Hematopoietic multipotent progenitor cell treated with erythropoietin and hydrocortisone succinate and interleukin-3 and kit ligand, for 15 days (in vitro differentiated cells): ENCODE results near the gene GNG3.
"Not testable (repeated sequence)": the region's sequence is repeated elsewhere in the genome, so short reads cannot be mapped to it uniquely, and the experiment has no call there.

ENCODE experiments used
- DNase-seq: peaks from one replicate; pipeline ENCODE4 v3.0.0-alpha.2; 2015; ENCODE audit warnings: low spot score

Gene GNG3

DNA sequence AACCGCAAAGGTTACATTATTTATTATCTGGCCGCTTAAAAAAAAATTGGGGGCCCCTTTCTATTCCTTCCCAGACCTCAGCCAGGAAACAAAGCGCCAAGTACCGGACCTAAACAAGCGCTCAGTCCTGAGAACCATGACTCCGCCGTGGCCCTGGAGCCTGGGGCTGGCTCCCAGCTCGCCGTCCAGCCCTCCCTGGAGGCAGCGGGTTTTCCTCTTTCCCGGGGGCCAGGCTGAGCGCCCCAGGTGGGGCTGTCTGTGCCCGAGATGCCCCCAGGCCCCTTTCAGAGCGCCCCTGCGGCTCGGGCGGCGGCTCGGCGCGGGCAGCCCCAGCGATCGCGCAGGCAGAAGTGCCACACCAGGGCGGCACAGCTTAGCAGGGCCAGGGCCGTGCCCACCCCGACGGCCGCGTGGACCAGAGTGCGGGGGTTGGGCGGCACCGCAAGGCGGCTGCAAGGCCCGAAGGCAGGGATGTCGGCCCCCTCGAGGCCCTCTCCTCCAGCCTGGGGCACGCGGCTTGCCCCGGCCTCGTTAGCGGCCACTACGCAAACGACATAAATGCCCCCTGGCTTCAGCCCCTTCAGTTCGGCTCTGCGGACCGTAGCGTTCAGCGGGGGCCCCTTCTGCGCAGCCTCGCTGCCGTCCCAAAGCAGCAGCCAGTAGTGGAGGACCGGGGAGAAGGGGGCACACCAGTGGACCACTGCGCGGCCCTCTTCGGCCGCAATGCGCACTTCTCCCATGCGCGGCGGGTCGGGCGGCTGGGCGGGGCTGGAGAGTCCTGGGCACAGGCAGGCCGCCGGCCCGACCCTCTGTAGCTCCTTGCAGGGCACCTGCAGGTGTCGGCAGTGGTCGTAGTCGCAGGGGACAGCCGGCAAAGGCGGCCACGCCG, 19.7 kb upstream of the GNG3 start:
- no peak for DNase-seq

DNA sequence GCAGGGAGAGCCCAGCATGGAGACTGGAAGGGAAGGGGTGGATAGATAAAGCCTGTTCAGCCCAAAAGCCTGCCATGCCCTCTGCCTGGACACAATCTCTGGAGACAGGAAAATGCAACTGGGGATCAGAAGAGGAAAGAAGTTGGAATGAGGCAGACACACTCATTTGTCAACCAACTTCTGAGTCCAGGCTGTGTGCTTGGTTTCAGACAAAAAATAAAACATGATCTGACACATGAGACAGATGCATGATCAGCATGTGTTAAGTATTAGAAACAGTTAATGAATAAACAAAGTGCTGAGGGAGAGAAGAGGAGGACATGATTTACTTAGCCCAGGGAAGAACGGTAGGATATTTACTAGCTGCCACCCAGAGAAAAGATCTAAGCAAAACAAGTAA, 19.0 kb upstream of the GNG3 start:
- no peak for DNase-seq

DNA sequence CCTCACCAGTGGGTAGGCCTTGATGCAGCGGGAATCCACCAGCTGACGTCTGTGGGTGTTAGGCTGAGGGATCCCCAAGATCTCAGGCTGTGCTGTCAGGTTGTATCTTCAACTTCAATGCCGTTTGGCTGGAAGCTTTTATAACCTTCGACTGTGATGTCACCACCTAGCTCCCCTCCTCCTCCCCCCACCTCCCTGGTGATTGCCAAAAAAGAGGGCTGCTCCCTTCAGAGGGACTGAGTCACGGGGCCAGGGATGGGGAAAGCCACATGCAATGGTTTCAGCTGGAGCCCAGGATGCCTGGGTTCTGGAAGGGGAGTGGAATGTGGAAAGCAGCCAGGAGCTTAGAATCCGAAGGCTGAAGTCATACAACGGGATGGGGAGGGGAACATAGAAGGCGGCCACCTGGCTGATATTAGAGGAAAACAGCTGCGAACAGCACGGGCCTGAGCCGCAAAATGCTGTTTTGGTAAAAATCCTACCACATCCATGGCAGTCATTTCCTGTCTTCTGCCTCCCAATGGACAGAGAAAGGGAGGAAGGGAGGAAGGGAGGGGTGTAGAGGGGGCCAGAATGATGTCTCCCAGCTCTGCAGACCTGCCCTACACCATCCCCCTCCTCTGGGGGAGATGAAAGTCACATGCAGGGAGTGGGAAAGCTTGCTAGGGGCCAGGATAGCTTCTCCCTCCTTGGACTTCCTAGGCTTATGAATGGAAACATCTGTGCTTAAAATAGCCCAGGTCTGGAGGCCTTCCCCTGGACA, 17.9 kb upstream of the GNG3 start, which contains the start of gene LRRN4CL:
LRRN4CL (minus strand) TSS at position 110 of the 763 bp plus-strand sequence. CDS start 1,022 bp downstream, outside the sequence.
- DNase-seq, result no peak

DNA sequence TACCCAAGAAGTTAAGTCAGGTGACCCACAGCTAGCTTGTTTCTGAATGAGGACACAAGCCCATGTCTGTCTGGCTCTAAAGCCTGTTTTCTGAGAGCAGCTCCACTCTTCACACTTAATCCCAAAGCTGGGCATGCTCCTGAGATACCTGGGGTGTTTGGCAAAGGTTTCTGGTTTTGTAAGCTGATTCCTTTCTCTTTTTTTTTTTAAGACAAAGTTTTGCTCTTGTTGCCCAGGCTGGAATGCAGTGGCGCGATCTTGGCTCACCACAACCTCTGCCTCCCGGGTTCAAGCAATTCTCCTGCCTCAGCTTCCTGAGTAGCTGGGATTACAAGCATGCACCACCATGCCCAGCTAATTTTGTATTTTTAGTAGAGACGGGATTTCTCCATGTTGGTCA, 13.9 kb upstream of the GNG3 start:
- not testable (repeated sequence) for DNase-seq

DNA sequence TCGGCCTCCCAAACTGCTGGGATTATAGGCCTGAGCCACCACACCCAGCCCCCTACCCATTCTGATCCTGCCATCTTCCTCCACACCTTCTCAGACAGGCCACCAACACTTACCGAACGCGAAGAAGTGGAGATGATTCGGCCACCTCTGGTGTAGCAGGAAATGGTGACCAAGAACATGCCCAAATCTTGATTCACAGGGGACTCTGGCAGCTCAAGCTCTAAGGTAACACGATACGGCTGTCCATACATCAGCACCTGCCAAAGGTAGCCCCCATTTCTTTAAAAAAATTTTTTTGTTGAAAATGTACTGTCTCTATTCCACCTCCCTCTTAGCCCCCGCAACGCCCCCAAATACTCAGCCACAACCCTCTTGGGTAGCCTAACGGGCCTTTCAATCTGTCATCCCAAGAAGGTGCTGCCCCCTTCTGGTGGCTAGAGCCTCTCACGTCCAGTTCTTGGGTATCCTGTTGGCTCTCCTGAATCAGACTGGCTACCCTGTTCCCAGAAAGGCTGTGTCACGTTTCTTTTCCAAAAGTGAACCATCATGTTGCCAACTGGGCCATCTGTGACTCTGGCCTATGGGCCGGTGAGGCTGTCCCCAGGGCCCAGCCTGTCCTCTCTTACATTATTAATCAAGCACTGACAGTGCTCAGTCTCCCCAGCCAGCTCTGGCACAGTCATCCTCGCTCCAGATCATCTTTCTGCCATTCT, 12.9 kb upstream of the GNG3 start:
- DNase-seq, result peak; percentile 89

DNA sequence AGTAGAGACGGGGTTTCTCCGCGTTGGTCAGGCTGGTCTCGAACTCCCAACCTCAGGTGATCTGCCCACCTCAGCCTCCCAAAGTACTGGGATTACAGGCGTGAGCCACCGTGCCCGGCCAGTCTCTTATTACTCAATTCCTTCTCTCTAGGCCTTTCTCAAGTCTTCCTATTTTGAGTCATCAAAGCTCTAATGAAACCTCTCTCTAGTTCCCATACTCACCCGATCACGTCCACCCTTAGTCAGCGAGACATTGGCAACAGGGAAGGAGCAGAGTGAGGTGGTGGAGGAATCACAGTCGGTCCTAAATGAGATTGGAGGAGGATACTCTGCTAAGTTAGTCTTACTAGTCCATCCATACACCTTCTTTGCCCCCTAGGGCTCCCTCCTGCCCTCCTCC, 5.2 kb upstream of the GNG3 start:
- DNase-seq, result no peak

DNA sequence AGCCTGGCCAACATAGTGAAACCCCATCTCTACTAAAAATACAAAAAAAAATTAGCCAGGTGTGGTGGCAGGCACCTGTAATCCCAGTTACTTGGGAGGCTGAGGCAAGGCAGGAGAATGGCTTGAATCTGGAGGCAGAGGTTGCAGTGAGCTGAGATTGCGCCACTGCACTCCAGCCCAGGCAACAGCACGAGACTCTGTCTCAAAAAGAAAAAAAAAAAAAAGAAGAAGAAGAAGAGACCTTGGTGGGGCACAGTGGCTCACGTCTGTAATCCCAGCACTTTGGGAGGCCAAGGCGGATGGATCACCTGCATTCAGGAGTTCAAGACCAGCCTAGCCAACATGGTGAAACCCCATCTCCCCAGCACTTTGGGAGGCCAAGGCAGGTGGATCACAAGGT, 3.6 kb upstream of the GNG3 start:
- not testable (repeated sequence) for DNase-seq

DNA sequence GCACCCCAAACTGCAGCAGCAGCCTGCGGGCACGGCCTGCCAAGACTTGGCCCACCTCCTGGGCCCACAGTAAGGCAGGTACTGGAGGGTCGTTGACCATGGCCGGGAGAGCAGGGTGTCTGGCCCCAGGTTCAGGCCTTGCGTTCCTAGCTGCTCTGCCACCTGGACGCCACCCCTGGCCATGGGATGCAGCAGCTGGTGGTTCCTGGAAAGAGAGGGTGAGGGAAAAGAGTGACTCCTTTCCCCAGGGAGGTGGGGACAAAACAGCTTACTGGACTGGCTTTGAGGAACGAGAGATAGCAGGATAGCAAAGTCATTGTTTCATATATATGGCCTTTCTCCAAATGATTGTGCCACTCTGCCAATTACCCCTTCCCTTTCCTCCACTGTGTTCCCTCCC, 2.1 kb upstream of the GNG3 start:
- DNase-seq, result no peak

DNA sequence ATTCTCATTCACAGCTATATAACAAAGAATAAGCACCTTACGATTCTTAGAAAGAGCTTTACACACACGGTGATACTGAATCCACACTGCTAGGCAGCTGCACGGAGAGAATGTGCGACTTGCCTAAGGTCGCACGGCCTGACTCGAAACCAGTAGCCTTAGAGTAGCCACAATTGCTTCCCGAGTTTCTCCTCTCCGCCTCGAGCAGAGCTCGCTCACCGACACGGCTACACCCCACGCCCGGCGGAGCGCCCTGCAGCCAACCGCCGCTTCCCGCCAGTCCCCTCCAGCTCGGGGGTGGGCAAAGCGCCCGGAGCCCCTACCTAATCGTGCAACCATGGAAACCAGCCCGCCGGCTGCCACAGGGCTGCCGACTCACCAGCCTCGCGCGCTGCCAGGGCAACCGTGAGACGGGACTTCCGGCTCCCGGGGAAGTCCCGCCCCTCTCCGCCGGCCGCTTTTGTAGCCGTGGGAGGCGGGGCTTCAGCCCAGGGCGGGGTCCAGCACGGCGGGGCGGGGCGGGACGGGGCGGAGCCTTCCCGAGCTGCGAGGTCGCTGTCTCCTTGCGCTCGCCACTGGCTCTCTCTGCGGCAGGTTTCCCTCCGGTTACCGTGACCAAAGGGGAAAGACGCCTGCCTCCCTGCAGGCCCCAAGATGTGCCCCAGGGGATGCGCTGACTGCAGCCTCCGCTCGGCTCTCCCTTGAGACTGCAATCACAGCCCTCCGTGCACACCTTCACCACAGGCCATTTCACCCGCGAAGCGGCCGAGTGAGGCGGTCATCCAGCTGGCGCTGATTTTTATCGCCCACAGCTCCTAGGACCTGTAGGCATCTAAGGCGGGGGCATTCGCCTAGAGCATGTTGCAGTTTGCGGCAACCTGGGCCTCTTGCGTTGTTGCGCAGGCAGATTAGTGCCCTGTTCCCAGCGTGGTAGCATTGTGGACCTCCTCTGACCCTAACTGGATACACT, 1.3 kb upstream of the GNG3 start:
- DNase-seq, result peak; percentile 96

DNA sequence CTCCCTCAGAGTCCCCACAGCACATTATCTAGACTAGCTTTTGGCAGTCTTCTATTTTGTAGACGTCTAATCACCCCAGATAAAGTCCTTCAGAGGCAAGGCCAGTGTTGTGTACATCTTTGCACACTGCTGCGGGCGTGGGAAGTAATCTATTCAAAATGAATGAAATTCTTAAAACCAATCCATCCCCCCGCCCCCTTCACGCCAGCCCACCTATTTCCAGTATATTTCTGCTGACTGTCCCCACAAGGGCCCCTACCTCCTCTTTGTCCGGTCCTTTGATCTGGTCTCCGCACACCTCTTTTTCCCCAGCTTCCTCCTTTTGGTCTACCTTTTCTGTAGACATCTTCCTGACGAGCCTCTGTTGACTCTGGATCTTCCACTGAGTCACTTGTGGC, 627 bp upstream of the GNG3 start:
- no peak for DNase-seq

DNA sequence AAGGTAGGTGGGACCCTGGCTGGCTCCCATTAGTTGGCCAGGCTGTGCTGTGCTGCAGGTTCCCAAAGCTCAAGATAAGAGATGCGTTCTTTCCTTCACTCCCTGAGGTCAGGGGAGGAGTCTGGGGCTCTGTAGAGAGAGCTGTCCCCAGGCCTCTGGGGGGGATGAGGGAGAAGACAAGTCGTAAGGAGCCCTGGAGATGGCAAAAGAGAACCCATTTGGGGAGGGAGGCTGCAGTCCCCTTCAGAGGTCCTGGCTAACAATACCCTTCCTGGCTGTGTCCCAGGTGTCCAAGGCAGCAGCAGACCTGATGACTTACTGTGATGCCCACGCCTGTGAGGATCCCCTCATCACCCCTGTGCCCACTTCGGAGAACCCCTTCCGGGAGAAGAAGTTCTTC, 916 bp downstream of the GNG3 start:
- peak; percentile 65 for DNase-seq

DNA sequence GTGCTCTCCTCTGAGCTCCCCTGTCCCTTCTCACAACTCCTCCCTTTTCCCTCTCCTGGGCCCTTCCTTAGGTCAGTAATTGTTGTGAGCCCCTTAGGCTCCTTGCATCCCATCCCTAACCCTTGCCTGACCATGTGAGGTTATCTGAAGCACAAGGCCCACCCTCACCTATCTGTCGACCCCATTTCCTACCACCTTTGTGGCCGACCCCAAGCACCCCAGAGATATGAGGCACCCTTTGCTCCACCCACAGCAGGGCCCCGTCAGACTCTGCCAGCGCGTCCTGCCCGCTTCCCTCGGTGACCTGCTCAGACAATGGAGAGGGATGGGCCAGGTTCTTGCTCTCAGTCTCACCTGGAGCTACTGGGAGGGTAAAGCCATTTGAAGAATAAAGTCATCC, 1.3 kb downstream of the GNG3 start:
- peak; percentile 53 for DNase-seq

DNA sequence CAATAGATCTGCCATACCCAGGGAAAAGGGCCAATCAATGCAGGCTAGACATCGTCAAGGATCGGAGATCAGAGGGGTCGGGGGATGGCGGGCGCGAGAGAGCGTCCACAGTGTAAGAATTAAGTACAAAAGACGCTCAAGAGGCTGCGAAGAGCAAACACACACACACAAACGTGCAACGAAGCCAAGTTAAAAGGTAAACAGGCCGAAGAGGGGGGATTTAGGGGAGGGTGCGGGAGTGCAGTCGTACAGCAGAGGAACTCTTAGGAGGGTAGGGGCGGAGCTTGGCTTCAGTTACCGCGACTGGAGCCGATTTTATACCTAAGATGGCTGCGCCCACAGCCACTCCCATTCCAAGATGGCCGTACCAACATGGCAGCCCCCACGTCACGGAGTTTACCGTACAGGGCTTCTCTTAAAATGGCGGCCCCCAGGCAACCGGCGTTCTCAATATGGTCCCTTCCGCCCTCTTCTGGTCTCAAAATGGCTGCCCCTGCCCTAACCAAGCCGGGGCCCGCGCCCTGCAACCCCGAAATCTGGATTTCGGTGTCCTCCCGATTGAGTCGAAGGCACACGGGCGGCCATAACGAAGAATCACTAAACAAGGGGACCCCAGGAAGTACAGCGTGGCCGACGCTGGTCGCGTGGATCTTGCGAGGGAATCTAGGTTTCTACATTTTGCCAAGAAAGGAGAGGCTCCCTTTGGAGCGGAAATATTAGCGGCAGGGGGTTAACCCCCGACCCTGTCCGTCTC, 1.9 kb downstream of the GNG3 start:
- DNase-seq, result peak; percentile 99

DNA sequence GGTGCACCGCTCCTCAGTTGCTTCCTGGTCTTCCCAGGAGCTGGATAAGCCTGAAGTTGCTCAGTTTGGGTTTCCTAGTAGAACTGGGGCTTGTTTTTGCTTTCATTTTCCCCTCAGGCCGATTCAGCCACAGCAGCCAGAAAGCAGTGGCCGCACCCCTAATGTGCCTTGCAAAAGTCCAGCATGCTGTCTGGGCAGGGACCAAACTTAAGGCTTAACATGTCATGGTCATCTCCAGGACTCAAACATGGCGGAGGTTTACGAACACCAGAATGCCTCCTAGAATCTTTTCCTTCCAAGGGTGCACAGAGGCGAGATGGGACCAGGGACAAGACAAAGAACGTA, 2.5 kb downstream of the GNG3 start:
- DNase-seq, result peak; percentile 55

DNA sequence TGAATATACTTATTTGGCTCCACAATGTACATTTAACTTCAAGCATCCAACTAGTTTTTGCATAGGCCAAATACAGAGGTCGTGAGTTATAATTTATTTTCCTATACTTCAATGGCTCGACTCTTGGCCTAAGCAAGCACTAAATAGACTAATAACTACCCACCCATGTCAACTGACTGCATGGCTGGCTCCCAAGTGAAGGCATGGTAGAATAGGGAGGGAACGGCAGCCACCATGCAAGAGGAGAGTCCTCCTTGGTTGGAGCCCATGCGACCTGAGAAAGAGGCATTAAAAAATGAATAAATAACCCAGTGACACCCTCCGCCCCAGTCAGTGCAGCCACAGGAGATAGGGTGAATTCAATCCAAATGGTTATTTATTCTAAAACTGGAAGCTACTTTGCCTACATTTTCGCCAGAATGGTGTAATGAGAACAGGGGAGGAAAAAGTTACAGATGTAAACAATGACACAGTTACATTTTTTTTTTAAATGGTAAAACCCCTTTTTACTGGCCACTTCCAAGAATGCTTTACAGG, 4.9 kb downstream of the GNG3 start:
- no peak for DNase-seq

DNA sequence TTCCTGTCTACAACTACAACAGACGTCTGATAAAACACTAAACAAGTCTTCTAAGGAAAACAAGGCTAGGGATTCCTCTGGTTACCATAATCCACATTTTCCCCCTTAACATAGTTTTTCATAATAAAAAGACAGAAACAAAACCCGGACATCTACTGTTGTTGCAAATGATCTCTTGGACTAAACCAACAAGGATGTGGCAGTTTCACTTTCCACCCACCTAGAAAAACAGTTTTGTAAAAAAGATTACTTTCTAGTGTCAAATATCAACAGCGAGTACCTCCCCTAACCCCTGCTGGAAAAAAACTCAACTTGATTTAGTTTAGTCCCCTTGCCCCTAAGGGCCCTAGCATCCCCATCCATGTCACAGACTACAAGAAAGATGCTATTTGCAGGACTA, 5.4 kb downstream of the GNG3 start:
- no peak for DNase-seq

DNA sequence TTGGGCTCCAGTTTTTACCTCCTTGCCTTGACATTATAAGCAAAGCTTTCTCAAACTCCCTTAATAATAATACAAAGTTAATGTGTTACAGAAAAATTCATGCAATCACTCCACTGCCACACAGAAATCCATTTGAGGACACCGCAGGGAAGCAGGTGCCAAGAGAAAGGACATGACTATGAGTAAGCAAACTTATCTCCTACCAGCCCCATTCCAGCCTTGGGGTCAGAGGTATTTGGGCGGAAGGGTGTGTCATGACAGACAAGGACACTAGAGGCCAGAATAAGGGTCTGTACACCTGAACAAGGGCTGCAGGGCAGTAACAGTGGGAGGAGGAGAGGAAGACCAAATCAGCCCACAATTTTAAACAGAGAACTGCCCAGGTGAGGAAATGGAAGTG, 5.9 kb downstream of the GNG3 start:
- DNase-seq, result no peak

DNA sequence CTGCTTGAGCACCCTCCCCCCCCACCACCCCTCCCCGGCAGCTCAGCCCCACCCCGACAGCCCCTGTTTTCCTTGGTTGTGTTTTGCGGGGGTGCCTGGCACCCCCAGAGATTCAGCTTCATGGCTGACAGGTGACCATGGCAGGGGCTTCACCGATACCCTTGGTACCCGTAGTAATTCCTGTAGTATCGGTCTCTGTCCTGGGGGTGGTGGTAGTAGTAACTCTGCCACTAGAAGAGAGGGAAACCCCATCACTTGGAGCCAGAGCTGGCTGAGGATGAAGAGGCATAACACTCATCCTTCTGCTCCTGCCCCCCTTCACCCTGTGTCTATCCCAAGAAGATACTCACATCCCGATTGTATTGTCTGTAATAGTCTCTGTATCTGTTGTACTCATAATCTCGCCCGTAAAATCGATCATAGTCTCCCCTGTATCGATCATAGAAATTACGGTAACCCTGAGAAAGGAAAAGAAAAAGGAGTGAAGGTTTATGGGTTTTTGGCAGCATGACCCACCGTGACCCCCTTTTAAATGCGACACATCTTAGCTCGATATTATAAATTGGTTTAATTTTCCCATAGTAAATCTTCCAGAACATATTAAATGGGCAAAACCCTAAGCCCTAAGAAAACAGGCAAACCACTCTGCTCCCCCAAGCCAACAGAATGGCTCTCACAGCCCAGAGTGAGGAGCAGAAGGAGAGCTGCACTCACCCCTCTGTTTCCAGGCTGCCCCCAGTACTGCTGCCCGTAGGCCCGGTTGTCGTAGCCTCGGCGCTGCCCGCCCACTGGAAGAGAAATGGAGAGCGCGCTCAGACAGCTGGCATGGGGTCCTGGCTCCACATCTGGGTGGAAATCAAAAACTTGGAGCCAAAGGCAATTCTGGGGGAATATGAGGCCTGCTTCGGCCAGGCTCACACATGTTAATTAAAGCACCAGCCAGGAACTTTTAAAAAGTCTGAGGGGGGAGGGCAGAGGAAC, 8.0 kb downstream of the GNG3 start:
- no peak for DNase-seq

DNA sequence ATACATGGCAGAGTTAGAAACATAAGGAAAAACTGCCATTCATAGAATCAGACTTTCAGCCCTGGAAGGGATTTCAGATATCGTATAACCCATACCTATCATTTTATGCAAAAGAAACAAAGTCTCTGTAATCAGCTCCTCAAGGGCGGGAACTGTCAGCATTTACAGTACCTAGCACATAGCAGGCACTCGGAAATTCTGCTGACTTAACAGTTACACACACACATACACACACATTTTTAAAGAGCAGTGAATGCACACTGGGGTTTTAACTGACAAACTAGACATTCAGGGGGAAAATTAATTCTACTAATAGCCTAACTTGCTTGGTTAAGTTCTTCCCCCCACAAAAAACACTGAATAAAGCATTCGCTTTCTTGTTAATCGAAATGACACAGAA, 8.7 kb downstream of the GNG3 start:
- DNase-seq, result no peak
